ENCODE data around the gene RNF166.

RNF166 gene

GRCh38 chr16:88723911-88724310, 17.7 kb upstream of the RNF166 start:
- TF ChIP-seq CTCF (IDR thresholded peaks at IDR 0.05; ENCODE audit: low read depth, low read length, missing control alignments) = no peak
- DNase-seq (ENCODE audit: extremely low read depth, low read depth) = no peak
- H3K4me3 ChIP-seq (replicated peaks; ENCODE audit: low read depth, low read length) = no peak overlapping the region

GRCh38 chr16:88723507-88723887, 17.3 kb upstream of the RNF166 start:
- H3K4me3 ChIP-seq (replicated peaks; ENCODE audit: low read depth, low read length) = no peak overlapping the region
- TF ChIP-seq CTCF (IDR thresholded peaks at IDR 0.05; ENCODE audit: low read depth, low read length, missing control alignments) = no peak
- no peak for DNase-seq (ENCODE audit: extremely low read depth, low read depth)

- H3K4me3 ChIP-seq (replicated peaks; ENCODE audit: low read depth, low read length) = no peak overlapping the region
- TF ChIP-seq CTCF (IDR thresholded peaks at IDR 0.05; ENCODE audit: low read depth, low read length, missing control alignments) = no peak
- no peak for DNase-seq (ENCODE audit: extremely low read depth, low read depth)
Measured at GRCh38 chr16:88722784-88723506, 16.7 kb upstream of the RNF166 start.

GRCh38 chr16:88721815-88722755, 15.9 kb upstream of the RNF166 start:
- DNase-seq (ENCODE audit: extremely low read depth, low read depth) = no peak
- no peak for TF ChIP-seq CTCF (IDR thresholded peaks at IDR 0.05; ENCODE audit: low read depth, low read length, missing control alignments)
- H3K4me3 ChIP-seq (replicated peaks; ENCODE audit: low read depth, low read length) = no peak overlapping the region

GRCh38 chr16:88721236-88721635, 15.0 kb upstream of the RNF166 start:
- H3K4me3 ChIP-seq (replicated peaks; ENCODE audit: low read depth, low read length) = no peak overlapping the region
- DNase-seq (ENCODE audit: extremely low read depth, low read depth) = no peak
- no peak for TF ChIP-seq CTCF (IDR thresholded peaks at IDR 0.05; ENCODE audit: low read depth, low read length, missing control alignments)

GRCh38 chr16:88720396-88720970, 14.3 kb upstream of the RNF166 start:
- no peak overlapping the region for H3K4me3 ChIP-seq (replicated peaks; ENCODE audit: low read depth, low read length)
- DNase-seq (ENCODE audit: extremely low read depth, low read depth) = no peak
- TF ChIP-seq CTCF (IDR thresholded peaks at IDR 0.05; ENCODE audit: low read depth, low read length, missing control alignments) = no peak
